A549 (cell line): ENCODE data around the gene PRUNE2.

Experiments used
- CTCF ChIP-seq: fragments of >200 bp; sonication (Bioruptor Twin); formaldehyde crosslinking; IDR thresholded peaks from 3 replicates; pipeline ENCODE4 v1.5.1; 2016
- MAZ ChIP-seq: fragments of 150-350 bp; IDR thresholded peaks from 2 replicates; pipeline ENCODE4 v1.6.1; 2014; ENCODE audit warnings: antibody characterized with exemption, low read depth, low read length, borderline replicate concordance
- NFE2L2 ChIP-seq: fragments of 150-350 bp; conservative IDR thresholded peaks from 2 replicates; pipeline ENCODE4 v1.6.1; 2014; ENCODE audit warnings: low read length
- POLR2A ChIP-seq: IDR thresholded peaks from 2 replicates; pipeline ENCODE4 v1.6.1; 2012; ENCODE audit warnings: mild to moderate bottlenecking, low read length
- REST ChIP-seq: fragments of 200-600 bp; sonication (generic); IDR thresholded peaks from 2 replicates; pipeline ENCODE4 v1.6.1; 2016; ENCODE audit warnings: antibody characterized with exemption, mild to moderate bottlenecking, moderate library complexity

DNA sequence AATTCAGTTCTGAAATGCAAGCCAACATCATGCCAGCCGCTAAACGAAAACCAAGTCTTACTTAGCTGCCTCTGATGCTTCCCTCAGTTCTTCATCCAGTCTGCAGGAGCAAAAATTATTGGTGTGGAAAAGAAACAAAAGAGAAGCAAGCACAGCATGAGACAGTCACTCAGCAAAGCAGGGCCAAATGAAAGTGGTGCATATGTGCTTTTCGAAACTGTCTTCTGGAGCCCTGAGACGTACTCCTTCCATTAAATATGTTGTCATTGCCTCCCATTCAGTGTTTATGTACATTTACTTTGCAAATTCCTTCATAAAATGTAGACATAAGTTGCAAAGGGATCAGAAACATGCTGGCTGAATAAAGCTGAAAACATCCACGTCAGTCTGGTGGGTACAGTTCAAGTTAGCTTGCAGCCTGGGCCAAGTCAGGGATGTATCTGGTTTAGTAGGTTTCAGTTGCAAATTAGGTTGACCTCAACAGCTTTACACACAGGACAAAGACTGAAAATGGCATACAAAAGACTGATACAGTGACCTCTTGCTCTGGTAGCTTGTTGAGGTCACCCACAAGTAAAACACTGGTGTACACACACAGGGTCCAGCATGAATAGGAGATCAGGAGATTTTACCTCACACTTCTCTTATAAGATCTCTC is 281.4 kb downstream of the PRUNE2 start:
- no peak for TF ChIP-seq CTCF
- no peak for TF ChIP-seq MAZ
- TF ChIP-seq NFE2L2, result no peak
- no peak for TF ChIP-seq REST
- TF ChIP-seq POLR2A, result no peak
